Activated T-cell treated with anti-CD3 and anti-CD28 coated beads, Interleukin-2, amount 50 U/mL, for 24 hours (primary cell): ENCODE results near the gene ACTRT2.

Experiments used
- DNase-seq: peaks from one replicate; pipeline ENCODE4 v3.0.0-alpha.2; 2020
- H3K27ac Mint-ChIP-seq: 2 replicates; pipeline ENCODE4 v1.8.0; 2020; ENCODE audit warnings: mild to moderate bottlenecking, mixed read lengths
- H3K27me3 Mint-ChIP-seq: 2 replicates; pipeline ENCODE4 v1.8.0; 2020; ENCODE audit warnings: mixed read lengths
- H3K36me3 Mint-ChIP-seq: 2 replicates; pipeline ENCODE4 v1.8.0; 2020; ENCODE audit warnings: low read depth, mixed read lengths
- H3K4me1 Mint-ChIP-seq: 2 replicates; pipeline ENCODE4 v1.8.0; 2020; ENCODE audit warnings: low read depth, mixed read lengths
- H3K4me3 Mint-ChIP-seq: 2 replicates; pipeline ENCODE4 v1.8.0; 2020; ENCODE audit warnings: mild to moderate bottlenecking, moderate library complexity, mixed read lengths
- H3K9me3 Mint-ChIP-seq: 2 replicates; pipeline ENCODE4 v1.8.0; 2020; ENCODE audit warnings: mixed read lengths

ACTRT2 gene

DNA sequence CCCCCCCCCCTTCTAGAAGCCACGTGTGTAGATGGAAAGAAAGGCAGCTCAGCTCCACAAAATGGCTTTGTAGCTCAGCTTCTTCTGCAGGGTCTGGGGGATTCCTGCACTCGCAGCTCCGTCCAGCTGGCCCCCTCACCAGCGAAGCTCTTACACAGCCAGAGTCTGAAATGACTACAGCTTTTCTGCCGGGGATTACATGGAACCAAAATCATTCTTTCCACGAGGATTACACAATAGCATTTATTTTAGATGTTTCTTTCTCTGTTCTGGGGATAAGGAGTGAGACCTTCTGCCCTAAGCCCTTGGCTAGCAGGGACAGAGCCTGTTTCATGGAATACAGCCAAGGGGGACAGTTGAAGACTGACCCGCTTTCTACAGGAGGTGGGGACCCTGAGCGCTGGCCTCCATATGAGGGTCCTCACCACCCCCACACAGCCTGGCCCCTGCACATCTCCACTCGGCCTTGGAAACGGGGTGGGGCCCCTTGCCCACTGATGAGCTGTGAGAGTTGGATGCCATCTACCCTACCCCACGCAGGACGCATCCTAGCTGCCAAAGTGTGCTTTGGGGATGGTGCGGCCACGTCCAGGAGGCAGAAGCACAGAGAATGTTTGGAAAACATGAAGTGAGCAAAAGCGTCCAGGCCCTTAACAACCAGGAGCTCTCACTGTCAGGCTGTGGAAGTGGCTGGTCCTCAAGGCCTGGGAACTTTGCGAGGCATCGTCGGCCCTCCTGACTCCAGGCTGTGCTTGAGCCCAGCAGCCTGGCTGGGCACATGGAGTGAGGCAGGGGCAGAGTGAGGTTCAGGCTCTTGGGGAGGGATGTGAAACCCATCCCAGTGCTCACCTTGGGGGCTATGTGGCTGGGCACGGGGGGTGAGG, 14.5 kb downstream of the ACTRT2 start:
- peak; percentile 25 for DNase-seq
- H3K9me3 Mint-ChIP-seq, result no peaks in the 10 kb centered on the region
- H3K27ac Mint-ChIP-seq, result no peak overlapping the region
- H3K27me3 Mint-ChIP-seq, result no peaks in the 10 kb centered on the region
- peaks cover 21% of the 10 kb centered on the region for H3K4me1 Mint-ChIP-seq
- no peak overlapping the region for H3K4me3 Mint-ChIP-seq
- H3K36me3 Mint-ChIP-seq, result no peaks in the 10 kb centered on the region

DNA sequence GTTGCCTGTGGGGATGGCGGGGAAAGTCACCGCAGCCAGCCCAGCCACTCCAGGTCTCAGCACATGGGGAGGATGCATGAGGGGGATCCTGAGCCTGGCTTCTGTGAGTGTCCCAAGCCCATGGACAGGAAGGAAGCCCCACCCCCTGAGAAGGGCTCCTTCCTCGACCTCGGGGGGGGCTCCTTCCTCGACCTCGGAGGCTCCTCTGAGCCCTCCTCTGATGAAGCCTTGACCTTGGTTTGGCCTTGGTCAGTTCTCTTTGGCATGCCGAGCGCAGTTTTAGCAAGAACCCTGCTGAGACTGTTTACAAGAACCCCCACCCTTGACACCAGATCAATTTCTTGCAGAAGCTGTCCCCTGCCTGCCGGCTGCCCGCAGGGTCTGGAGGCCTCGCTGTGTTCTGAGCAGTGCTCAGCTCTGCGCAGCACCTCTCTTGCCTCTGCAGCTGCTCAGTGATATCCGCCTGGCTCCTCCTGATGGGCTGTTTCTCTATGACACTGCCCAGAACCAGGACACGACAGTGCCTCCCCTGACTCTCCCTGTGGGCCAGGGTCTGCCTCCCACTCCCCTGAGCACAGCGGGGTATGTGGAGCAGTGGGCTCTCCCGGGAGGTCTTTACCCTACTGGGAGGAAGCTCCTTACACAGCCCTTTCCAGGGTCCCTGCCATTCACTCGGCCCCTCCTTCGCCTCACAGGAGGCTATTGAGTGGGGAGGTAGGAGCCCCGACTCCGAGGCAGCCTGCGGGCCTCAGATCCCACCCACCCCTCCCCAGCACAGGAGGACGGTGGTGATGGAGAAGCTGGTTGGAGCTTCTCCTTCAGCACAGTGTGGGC, 15.4 kb downstream of the ACTRT2 start:
- H3K27ac Mint-ChIP-seq, result no peak overlapping the region
- no peaks in the 10 kb centered on the region for H3K27me3 Mint-ChIP-seq
- no peaks in the 10 kb centered on the region for H3K36me3 Mint-ChIP-seq
- DNase-seq, result peak; percentile 21
- H3K9me3 Mint-ChIP-seq, result no peaks in the 10 kb centered on the region
- peaks cover 21% of the 10 kb centered on the region for H3K4me1 Mint-ChIP-seq
- H3K4me3 Mint-ChIP-seq, result no peak overlapping the region

DNA sequence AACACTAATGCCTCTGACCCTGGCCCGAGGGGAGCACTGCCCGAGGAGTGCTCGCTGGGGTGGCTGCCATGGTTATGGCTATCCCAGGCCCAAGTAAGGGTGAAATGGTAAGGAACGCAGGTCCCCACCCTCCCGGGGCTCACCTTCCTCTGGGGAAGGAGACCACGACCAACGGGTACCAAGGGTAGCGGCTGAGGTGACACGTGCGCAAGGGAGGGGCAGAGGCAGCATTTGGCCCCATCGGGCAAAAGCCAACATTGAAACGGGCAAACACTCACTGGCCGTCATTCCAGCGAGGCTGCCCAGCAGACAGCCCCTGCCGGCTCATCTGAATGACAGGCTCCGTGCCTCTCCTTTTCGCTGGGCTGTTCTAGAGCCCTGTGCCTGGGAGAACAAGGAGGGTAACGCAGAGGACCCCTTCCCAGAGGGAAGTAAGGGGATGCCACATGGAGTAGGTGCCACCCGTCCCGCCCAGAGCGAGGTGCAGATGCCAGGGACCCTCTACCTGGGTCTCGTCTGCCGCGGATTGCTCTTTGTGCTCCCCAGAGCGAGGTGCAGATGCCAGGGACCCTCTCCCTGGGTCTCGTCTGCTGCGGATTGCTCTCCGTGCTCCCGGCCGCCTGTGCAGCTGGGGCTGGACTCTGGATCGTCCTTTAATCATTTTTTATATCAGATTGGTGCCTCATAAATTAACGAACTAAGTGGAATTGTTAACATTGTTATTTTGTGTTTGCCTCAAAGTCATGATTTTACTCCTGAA, 16.2 kb downstream of the ACTRT2 start:
- H3K4me1 Mint-ChIP-seq, result peaks cover 16% of the 10 kb centered on the region
- H3K27ac Mint-ChIP-seq, result no peak overlapping the region
- DNase-seq, result peak; percentile 5
- H3K4me3 Mint-ChIP-seq, result no peak overlapping the region
- H3K36me3 Mint-ChIP-seq, result no peaks in the 10 kb centered on the region
- no peaks in the 10 kb centered on the region for H3K27me3 Mint-ChIP-seq
- no peaks in the 10 kb centered on the region for H3K9me3 Mint-ChIP-seq

DNA sequence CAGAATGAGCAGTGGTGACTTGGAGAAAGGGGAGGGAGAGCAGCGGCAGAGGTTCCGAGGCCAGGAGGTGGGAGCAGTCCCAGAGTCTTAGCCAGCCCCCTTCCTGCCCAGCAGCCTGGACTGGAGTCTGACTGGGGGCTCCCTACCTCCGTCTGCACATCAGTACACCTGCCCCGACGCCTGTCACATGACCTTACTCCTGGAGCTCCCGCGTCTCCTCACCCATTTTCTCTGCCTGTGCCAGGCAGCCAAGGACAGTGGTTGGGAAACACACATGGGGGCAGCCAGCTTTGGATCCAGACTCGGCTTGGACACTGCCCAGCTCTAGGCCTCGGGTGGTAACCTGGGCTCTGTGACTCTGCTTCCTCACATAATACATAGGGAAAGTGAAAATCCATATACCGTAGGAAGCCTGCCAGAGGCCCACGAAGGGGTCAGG, 16.9 kb downstream of the ACTRT2 start:
- no peaks in the 10 kb centered on the region for H3K36me3 Mint-ChIP-seq
- no peak overlapping the region for H3K4me3 Mint-ChIP-seq
- H3K27ac Mint-ChIP-seq, result no peak overlapping the region
- peaks cover 10% of the 10 kb centered on the region for H3K4me1 Mint-ChIP-seq
- H3K27me3 Mint-ChIP-seq, result no peaks in the 10 kb centered on the region
- DNase-seq, result peak; percentile 19
- no peaks in the 10 kb centered on the region for H3K9me3 Mint-ChIP-seq

DNA sequence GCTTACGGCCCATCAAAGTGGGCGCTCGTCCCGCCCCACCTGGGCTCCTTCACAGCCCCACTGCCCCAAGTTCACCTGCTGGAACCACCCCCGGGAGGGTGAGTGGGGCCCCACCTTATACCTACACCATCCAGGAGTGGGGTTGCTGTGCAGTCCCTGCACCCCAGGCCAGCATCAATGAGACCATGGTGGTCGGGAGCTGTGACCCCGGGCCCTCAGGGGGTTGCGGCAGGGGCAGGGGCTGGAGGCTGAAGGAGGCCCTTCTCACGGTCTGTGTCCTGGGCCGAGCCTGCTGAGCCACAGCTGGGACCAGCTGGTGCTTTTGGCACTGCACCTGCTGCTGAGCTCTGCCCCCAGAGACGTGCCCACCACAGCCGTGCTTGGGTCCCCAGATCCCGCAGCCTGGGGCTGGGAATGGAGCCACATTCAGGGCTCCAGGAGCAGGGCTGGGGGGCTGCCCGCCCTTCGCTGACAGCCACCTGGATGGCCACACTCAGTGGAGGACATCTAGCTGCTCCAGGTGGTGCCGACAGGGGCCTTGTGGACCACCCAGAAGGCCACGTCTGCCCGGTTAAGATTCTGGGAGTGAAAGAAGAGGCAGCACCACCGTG, 17.4 kb downstream of the ACTRT2 start:
- peaks cover 2% of the 10 kb centered on the region for H3K27me3 Mint-ChIP-seq
- DNase-seq, result peak; percentile 19
- no peaks in the 10 kb centered on the region for H3K9me3 Mint-ChIP-seq
- no peak overlapping the region for H3K4me3 Mint-ChIP-seq
- peaks cover 5% of the 10 kb centered on the region for H3K4me1 Mint-ChIP-seq
- H3K27ac Mint-ChIP-seq, result no peak overlapping the region
- H3K36me3 Mint-ChIP-seq, result no peaks in the 10 kb centered on the region

DNA sequence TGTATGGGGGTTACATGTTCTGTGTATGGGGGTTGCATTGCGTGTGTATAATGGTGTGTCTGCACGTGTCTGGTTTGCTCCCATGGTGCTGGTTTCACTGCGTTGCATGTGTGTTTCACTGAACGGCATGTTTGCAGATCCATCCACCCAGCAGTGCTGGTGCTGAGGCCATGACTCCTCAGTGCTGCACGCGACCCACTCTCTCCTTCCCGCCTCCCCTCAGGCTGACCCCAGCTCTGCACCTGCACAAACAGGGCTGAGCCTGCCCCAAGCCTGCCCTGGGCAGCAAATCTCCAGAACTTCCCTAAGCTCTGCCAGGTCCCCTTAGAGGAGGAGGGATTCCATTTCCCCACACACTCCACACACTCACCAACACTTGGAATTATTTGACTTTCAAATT, 18.7 kb downstream of the ACTRT2 start:
- H3K27ac Mint-ChIP-seq, result no peak overlapping the region

DNA sequence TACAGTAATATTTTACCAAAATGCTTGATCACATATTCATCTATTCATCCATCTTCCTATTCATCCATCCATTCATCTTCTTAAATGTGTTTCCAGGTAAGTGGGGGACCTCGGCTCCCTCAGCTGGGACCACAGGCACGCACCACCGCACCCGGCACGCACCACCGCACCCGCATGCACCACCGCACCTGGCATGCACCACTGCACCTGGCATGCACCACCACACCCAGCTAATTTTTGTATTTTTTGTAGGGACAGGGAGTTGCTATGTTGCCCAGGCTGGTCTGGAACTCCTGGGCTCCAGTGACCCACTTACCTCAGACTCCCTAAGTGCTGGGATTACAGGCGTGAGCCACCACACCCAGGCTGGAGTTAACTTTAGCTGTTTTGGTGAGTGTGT, 21.2 kb downstream of the ACTRT2 start:
- H3K9me3 Mint-ChIP-seq, result no peaks in the 10 kb centered on the region
- no peak overlapping the region for H3K4me3 Mint-ChIP-seq
- no peak overlapping the region for H3K27ac Mint-ChIP-seq
- H3K4me1 Mint-ChIP-seq, result peaks cover 2% of the 10 kb centered on the region
- H3K27me3 Mint-ChIP-seq, result peaks cover 15% of the 10 kb centered on the region
- H3K36me3 Mint-ChIP-seq, result no peaks in the 10 kb centered on the region
- peak; percentile 3 for DNase-seq

More for the DNA sequence above, 18.7 kb downstream of the ACTRT2 start:
- Mint-ChIP-seq H3K9me3 (no peaks in the 10 kb centered on the region), H3K4me1 (peaks cover 2% of the 10 kb centered on the region), H3K4me3 (no peak overlapping the region), H3K27me3 (peaks cover 9% of the 10 kb centered on the region), H3K36me3 (no peaks in the 10 kb centered on the region)
- peak; percentile 11 for DNase-seq

DNA sequence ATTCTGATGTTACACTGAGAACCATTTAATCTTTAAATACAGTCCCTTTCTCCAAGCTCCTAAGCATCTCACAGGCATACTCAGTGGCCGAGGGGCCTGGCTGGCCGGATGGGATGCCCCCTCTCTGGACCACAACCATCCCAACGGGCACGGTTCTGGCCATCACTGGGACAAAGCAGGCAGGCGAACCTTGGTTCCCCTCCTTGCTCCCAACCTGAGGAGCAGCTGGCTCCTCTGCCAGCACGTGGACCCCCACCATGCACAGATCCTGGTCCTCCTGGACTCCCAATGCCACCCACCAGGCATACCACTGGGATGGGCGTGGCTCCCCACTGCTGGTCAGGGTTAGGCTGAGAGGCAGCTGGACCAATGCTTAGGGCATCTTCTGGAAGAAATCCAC, 27.9 kb downstream of the ACTRT2 start:
- peak; percentile 2 for DNase-seq
- Mint-ChIP-seq H3K4me1 (no peaks in the 10 kb centered on the region), H3K27ac (no peak overlapping the region), H3K36me3 (no peaks in the 10 kb centered on the region), H3K9me3 (no peaks in the 10 kb centered on the region), H3K4me3 (no peak overlapping the region), H3K27me3 (peaks cover 31% of the 10 kb centered on the region)

DNA sequence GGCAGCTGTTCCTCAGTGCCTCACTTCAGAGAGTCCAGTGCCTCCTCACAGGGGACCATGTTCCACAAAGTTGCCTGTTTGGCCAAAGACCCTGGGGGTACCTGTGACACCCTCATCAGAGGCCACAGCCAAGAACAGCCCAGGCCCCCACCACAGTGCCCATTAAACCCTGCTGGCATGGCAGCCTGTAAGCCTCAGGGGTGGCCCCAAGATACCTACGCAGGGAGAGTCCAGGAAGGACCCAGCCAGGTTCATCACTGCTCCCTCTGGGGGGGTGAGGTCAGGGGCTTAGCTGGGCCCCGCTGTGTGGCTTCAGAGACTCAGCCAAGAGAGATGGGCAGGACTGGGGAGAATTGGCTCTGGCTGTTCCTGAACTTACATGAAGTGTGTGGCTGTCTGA, 28.6 kb downstream of the ACTRT2 start:
- Mint-ChIP-seq H3K36me3 (no peaks in the 10 kb centered on the region), H3K4me1 (no peaks in the 10 kb centered on the region), H3K27me3 (peaks cover 35% of the 10 kb centered on the region), H3K4me3 (no peak overlapping the region), H3K9me3 (no peaks in the 10 kb centered on the region), H3K27ac (no peak overlapping the region)
- peak; percentile 13 for DNase-seq

DNA sequence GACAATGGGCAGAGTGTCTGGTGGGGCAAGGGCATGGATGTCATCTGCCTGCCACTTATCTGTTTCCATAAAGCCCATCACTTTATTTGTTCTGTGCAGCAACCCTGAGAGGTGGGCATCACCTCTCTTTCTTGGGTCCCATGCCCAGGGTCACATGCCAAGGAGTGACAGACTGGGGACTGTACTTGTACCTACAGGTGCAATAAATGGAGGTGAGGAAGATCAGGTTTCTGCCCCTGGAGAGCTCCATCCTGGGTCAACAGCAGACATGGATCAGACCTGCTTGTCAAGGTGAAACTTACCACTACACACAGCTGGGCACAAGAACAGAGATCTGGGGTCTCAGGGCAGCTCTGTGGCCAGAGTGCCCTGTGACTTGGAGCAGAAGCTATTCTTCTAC, 29.3 kb downstream of the ACTRT2 start:
- Mint-ChIP-seq H3K4me1 (no peaks in the 10 kb centered on the region), H3K27ac (no peak overlapping the region), H3K36me3 (no peaks in the 10 kb centered on the region), H3K4me3 (no peak overlapping the region), H3K27me3 (peaks cover 34% of the 10 kb centered on the region), H3K9me3 (no peaks in the 10 kb centered on the region)
- DNase-seq, result peak; percentile 6

DNA sequence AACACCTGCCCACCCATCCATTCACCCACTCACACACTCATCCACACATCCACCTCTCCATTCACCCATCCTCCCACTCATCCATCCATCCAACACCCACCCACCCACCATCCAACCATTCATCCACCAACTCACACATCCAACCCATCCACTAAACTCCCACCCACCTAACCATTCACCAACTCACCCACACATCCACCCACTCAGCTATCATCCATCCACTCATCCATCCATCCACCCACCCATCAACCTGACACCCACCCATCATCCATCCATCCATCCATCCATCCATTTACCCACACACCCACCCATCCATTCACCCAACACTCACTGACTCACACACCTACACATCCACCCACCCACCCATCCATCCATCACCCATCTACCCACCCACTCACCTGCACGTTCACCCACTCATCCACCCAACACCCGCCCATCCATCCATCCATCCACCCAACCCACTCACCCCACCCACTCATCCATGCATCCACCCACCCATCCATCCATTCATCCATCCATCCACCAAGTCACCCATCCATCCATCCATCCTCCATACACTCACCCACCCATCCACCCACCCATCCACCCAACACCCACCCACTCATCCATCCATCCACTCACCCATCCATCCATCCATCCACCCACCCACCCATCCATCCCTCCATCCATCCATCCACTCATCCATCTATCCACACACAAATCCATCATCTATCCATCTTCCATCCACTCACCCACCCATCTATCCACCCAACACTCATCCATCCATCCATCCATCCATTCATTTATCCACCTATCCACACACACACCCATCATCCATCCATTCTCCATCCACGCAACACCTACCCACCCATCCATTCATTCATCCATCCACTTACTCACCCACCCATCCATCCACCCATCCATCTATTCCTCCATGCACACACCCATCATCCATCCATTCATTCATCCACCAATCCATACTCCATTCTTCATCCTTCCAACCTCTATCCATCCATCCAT, 30.3 kb downstream of the ACTRT2 start:
- H3K27ac Mint-ChIP-seq, result no peak overlapping the region
- H3K36me3 Mint-ChIP-seq, result no peaks in the 10 kb centered on the region
- peaks cover 29% of the 10 kb centered on the region for H3K27me3 Mint-ChIP-seq
- H3K4me3 Mint-ChIP-seq, result no peak overlapping the region
- no peaks in the 10 kb centered on the region for H3K9me3 Mint-ChIP-seq
- DNase-seq, result peak; percentile 3
- H3K4me1 Mint-ChIP-seq, result no peaks in the 10 kb centered on the region

DNA sequence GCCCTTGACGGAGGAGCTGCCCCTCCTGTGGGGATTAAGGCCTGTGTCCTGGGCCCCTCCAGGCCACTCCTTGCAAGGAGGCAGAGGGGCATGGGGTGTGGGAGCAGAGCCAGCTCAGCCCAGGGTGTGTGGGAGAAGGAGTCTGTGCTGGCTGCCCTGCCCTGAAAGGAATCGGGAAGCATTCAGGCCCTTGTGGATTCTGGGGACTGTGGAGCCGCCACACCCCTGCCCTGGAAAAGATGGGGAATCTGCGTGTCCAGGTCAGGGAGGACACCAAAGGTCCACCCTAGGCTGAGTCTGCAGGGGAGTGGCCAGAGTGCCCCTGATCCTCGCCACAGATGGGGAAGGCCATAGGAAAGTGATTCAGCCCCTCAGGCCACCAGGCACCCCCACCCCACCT, 31.2 kb downstream of the ACTRT2 start:
- no peaks in the 10 kb centered on the region for H3K4me1 Mint-ChIP-seq
- peaks cover 29% of the 10 kb centered on the region for H3K27me3 Mint-ChIP-seq

DNA sequence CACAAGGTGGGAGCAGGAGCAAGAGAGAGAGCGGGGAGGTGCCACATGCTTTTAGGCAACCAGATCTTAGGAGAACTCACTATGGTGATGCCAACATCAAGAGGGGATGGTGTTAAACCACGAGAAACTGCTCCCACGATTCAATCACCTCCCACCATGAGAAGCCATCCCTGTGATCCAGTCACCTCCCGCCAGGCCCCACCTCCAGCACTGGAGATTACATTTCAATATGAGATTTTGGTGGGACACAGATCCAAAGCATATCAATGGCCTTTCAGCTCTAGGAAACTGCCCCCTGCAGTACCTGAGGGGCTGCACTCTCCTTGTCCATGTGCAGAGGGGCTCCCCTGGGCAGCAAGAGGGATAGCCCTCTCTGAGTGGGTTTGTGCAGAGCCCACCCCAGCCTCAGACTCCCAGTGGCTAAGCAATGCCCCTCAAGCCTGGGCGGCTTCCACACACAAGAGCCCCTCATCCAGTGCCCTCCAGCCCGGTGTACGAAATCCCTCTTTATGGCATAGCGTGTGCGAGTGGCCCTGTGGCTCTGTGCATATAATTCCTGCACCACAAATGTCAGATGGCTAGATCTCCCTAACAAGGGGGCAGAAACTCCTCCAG, 32.2 kb downstream of the ACTRT2 start:
- Mint-ChIP-seq H3K27me3 (peaks cover 29% of the 10 kb centered on the region), H3K9me3 (no peaks in the 10 kb centered on the region), H3K27ac (no peak overlapping the region), H3K4me1 (no peaks in the 10 kb centered on the region), H3K36me3 (no peaks in the 10 kb centered on the region), H3K4me3 (no peak overlapping the region)
- DNase-seq, result peak; percentile 20

More for the DNA sequence above, 31.2 kb downstream of the ACTRT2 start:
- Mint-ChIP-seq H3K36me3 (no peaks in the 10 kb centered on the region), H3K9me3 (no peaks in the 10 kb centered on the region), H3K4me3 (no peak overlapping the region), H3K27ac (no peak overlapping the region)
- DNase-seq, result peak; percentile 14
